Prostate gland (tissue), 2 donors: Measurements from ENCODE around the gene KRT72.

Experiments used
- POLR2A ChIP-seq: fragments of 450-650 bp; IDR thresholded peaks from one replicate; pipeline ENCODE4 v1.6.1; 2016; ENCODE audit warnings: antibody characterized with exemption, mild to moderate bottlenecking
- POLR2AphosphoS5 ChIP-seq: sonication (generic); formaldehyde crosslinking; IDR thresholded peaks from one replicate; pipeline ENCODE4 v1.6.1; 2017; ENCODE audit warnings: antibody characterized with exemption
- TF ChIP-seq, protein P1 (sequence below), 4 experiments: fragments of 200-600 bp in 2 of 4; fragments of 450-650 bp in 2 of 4; sonication (generic) in 2 of 4; IDR thresholded peaks; 1 replicate in 3 of 4; 2 replicates in 1 of 4; pipeline ENCODE4 v1.5.1; 2016 to 2019; ENCODE audit warnings: antibody characterized with exemption in 4 of 4, mild to moderate bottlenecking in 2 of 4, moderate library complexity in 2 of 4

DNA sequence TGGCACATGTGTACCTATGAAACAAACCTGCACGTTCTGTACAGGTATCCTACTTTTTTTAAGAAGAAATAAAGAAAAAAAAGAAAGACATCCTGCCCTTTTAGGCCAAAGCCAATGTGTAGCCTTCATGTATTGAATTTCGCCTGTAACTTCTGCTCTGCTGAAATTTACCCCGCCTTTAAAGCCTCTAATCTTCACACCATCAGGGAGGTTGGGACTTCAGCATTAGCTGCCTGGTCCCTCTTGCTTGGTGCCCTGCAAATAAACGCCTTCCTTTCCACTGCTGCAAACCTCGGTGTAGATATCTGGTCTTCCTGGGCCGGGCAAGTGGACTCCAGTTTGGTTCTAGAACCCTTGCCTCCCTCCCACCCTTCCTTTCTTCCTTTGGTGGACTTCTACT lies 45.7 kb downstream of the KRT72 start:
- no peak for TF ChIP-seq POLR2AphosphoS5
- TF ChIP-seq, protein P1, sequence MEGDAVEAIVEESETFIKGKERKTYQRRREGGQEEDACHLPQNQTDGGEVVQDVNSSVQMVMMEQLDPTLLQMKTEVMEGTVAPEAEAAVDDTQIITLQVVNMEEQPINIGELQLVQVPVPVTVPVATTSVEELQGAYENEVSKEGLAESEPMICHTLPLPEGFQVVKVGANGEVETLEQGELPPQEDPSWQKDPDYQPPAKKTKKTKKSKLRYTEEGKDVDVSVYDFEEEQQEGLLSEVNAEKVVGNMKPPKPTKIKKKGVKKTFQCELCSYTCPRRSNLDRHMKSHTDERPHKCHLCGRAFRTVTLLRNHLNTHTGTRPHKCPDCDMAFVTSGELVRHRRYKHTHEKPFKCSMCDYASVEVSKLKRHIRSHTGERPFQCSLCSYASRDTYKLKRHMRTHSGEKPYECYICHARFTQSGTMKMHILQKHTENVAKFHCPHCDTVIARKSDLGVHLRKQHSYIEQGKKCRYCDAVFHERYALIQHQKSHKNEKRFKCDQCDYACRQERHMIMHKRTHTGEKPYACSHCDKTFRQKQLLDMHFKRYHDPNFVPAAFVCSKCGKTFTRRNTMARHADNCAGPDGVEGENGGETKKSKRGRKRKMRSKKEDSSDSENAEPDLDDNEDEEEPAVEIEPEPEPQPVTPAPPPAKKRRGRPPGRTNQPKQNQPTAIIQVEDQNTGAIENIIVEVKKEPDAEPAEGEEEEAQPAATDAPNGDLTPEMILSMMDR (IDR thresholded peaks at IDR 0.05), result no peak
- TF ChIP-seq POLR2A, result no peak
